Ascending aorta (tissue), 2 donors: Measurements from ENCODE around the gene JAKMIP1. TPM values are rescaled to one million over a fixed set of nuclear protein-coding genes. Genes with fewer than 3 reads are reported as not detected.

Experiments
- DNase-seq, 2 donors: peaks; one replicate each; pipeline ENCODE4 v3.0.0-alpha.2; 2019; ENCODE audit warnings: low spot score in 2 of 2
- H3K27ac ChIP-seq, 2 donors: fragments of 200-600 bp; sonication (generic); one replicate each; pipeline ENCODE4 v1.5.1; 2016 to 2017; ENCODE audit warnings: mild to moderate bottlenecking in 1 of 2
- H3K27me3 ChIP-seq: fragments of 200-600 bp; sonication (generic); one replicate; pipeline ENCODE4 v1.5.1; 2017
- H3K36me3 ChIP-seq, 2 donors: fragments of 200-600 bp; sonication (generic); one replicate each; pipeline ENCODE4 v1.5.1; 2016
- H3K4me1 ChIP-seq, 2 donors: fragments of 200-600 bp; sonication (generic); one replicate each; pipeline ENCODE4 v1.5.1; 2016 to 2017; ENCODE audit warnings: mild to moderate bottlenecking in 1 of 2
- H3K4me3 ChIP-seq, 2 donors: fragments of 200-600 bp; sonication (generic); one replicate each; pipeline ENCODE4 v1.5.1; 2016 to 2017; ENCODE audit warnings: mild to moderate bottlenecking in 1 of 2
- H3K9me3 ChIP-seq, 2 donors: fragments of 200-600 bp; sonication (generic); one replicate each; pipeline ENCODE4 v1.5.1; 2016
- intact Hi-C: fragments of 100-400 bp; cut with DNase I; formaldehyde crosslinking; loops from one replicate; pipeline ENCODE4 v1.15.1; 2023
- total RNA-seq: library from RNA; depleted of rRNA; stranded (reverse); fragments of >200 nt; gene quantifications from one replicate; pipeline ENCODE4 v1.1.0, GENCODE V29; 2016
- TF ChIP-seq, protein P1 (sequence below), 3 experiments: fragments of 200-600 bp in 2 of 3; fragments of 450-650 bp in 1 of 3; sonication (generic) in 2 of 3; IDR thresholded peaks; one replicate each; pipeline ENCODE4 v1.5.1; 2016 to 2019; ENCODE audit warnings: antibody characterized with exemption in 3 of 3, mild to moderate bottlenecking in 1 of 3, moderate library complexity in 1 of 3

The JAKMIP1 gene
- total RNA-seq, 1 donor from 2014 or later, result not detected

GRCh38 chr4:6198278-6198677, 2.1 kb downstream of the JAKMIP1 start:
- no peaks in the 10 kb centered on the region for H3K36me3 ChIP-seq
- H3K4me3 ChIP-seq, result no peak overlapping the region
- H3K9me3 ChIP-seq, result no peaks in the 10 kb centered on the region
- H3K4me1 ChIP-seq, result peaks cover 0 to 3% of the 10 kb centered on the region in 2 donors
- H3K27ac ChIP-seq, result no peak overlapping the region
- DNase-seq, result peak in 1 of 2 donors; percentile 64
- intact Hi-C loops, result no loop called here
- TF ChIP-seq, protein P1, sequence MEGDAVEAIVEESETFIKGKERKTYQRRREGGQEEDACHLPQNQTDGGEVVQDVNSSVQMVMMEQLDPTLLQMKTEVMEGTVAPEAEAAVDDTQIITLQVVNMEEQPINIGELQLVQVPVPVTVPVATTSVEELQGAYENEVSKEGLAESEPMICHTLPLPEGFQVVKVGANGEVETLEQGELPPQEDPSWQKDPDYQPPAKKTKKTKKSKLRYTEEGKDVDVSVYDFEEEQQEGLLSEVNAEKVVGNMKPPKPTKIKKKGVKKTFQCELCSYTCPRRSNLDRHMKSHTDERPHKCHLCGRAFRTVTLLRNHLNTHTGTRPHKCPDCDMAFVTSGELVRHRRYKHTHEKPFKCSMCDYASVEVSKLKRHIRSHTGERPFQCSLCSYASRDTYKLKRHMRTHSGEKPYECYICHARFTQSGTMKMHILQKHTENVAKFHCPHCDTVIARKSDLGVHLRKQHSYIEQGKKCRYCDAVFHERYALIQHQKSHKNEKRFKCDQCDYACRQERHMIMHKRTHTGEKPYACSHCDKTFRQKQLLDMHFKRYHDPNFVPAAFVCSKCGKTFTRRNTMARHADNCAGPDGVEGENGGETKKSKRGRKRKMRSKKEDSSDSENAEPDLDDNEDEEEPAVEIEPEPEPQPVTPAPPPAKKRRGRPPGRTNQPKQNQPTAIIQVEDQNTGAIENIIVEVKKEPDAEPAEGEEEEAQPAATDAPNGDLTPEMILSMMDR (IDR thresholded peaks at IDR 0.05), result no peak
- no peaks in the 10 kb centered on the region for H3K27me3 ChIP-seq

DNA sequence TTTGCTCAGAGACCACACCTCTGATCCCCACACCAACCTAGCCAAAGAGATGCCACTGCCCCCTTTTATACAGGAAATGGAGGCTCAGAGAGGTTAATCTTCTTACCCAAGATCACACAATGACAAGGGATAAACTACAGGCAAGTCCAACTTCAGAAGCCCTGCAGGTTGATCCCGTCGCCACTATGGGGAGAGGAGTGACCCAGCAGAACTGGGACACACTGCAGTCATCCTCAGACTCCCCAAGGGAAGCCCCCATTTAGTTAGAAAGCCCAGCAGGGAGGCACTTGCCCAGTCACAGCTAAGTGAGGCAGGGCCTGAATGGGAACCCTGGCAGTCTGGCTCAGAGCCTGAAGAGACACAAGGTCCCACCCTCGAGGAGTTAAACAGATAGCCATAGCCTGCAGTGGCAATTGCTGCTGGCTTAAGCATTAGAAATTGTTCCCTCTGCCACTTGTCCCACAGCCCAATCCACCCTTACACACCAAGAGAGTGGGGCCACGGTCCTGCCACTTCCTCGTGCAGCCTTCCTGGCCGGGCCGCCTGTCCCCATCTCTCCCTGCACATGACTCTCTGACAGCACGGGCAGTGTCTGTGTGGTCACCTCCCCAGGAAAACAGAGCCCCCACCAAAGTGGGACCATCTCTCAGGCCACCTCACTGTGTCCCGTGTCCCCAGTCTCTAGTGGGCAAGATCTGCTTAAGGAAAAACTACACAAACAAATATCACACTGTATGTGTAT, 2.7 kb downstream of the JAKMIP1 start:
- intact Hi-C loops, result no loop called here

DNA sequence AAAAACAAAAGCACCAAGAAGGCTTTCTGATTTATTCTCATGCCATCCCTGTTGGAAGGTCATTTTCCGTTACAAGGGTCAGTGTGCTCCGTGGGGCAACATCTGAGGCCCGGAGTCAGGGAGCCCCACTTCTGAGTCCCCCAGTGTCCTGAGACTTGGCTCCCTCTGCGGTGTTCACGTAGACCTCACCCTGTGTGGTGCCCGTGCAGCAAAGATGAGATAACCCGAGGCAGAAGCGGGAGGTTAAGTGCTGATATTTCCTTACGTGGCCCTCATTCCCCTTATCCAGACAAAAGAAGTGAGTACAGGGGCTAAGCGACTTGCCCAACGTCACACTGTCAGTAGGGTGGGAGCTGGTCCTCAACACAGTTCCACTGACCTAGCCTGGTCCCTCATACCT, 3.5 kb downstream of the JAKMIP1 start:
- no peaks in the 10 kb centered on the region for H3K36me3 ChIP-seq
- TF ChIP-seq, protein P1 (IDR thresholded peaks at IDR 0.05), result no peak
- H3K27ac ChIP-seq, result no peak overlapping the region
- no peaks in the 10 kb centered on the region for H3K9me3 ChIP-seq
- peaks cover 0 to 3% of the 10 kb centered on the region in 2 donors for H3K4me1 ChIP-seq
- intact Hi-C loops, result no loop called here
- no peaks in the 10 kb centered on the region for H3K27me3 ChIP-seq
- H3K4me3 ChIP-seq, result no peak overlapping the region
- DNase-seq, result no peak

More for the DNA sequence above, 2.7 kb downstream of the JAKMIP1 start:
- DNase-seq, result peak in 1 of 2 donors; percentile 44
- no peak overlapping the region for H3K4me3 ChIP-seq
- H3K9me3 ChIP-seq, result no peaks in the 10 kb centered on the region
- no peaks in the 10 kb centered on the region for H3K36me3 ChIP-seq
- TF ChIP-seq, protein P1 (IDR thresholded peaks at IDR 0.05), result no peak
- no peak overlapping the region for H3K27ac ChIP-seq
- peaks cover 0 to 3% of the 10 kb centered on the region in 2 donors for H3K4me1 ChIP-seq
- H3K27me3 ChIP-seq, result no peaks in the 10 kb centered on the region

DNA sequence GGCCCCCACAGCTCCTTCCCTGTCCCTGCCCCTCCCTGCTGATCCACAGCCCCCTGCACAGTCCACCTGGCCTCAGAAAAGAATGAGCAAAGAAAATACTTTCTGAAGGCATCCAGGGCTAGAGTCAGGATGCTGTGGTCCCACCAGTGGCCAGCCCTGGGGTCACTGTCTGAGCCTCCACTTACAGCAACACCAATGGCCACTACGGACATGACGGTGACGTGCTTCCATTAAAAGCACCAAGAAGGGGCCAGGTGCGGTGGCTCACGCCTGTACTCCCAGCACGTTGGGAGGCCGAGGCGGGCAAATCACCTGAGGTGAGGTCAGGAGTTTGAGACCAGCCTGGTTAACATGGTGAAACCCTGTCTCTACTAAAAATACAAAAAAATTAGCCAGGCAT, 4.0 kb downstream of the JAKMIP1 start:
- intact Hi-C loops, result no loop called here
- Histone ChIP-seq H3K27ac (no peak overlapping the region), H3K4me3 (no peak overlapping the region), H3K4me1 (peaks cover 0 to 3% of the 10 kb centered on the region in 2 donors), H3K9me3 (no peaks in the 10 kb centered on the region), H3K27me3 (no peaks in the 10 kb centered on the region), H3K36me3 (no peaks in the 10 kb centered on the region)
- TF ChIP-seq, protein P1 (IDR thresholded peaks at IDR 0.05), result no peak
- DNase-seq, result peak in 1 of 2 donors; percentile 52

- DNase-seq, result no peak
- no peaks in the 10 kb centered on the region for H3K27me3 ChIP-seq
- no peak overlapping the region for H3K4me3 ChIP-seq
- intact Hi-C loops, result no loop called here
- no peaks in the 10 kb centered on the region for H3K9me3 ChIP-seq
- H3K4me1 ChIP-seq, result peaks cover 0 to 3% of the 10 kb centered on the region in 2 donors
- TF ChIP-seq, protein P1 (IDR thresholded peaks at IDR 0.05), result no peak
- no peaks in the 10 kb centered on the region for H3K36me3 ChIP-seq
- no peak overlapping the region for H3K27ac ChIP-seq
Measured at GRCh38 chr4:6195602-6196319, 4.6 kb downstream of the JAKMIP1 start.
